Measurements from ENCODE around the gene NAV2. TPM values are rescaled to one million over a fixed set of nuclear protein-coding genes. Genes with fewer than 3 reads are reported as not detected.

The NAV2 gene
- total RNA-seq, 1 experiment from 2014 or later = 2.1 TPM

DNA sequence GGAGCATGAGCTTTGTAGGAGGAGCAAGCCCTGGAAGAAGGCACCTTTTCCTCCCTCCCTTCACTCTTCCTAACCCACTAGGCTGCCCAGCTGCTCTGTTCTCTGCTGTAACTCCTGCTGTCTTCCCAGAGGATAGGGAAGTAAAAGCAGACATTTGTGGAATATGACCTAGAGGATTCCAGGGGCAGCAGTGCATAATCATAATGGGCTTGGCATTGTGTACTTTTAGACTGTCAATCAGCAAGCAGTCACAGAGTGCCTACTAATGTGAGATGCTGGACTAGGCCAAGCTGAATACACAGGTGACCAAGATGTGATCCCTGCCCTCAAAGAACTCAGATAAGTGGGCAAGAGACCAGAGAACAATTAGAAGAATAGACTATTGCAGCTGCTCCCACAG is 133.0 kb downstream of the NAV2 start:
- Histone ChIP-seq H3K9me3 (ENCODE audit: control insufficient read depth in 1 of 2, insufficient read depth in 1 of 2, low read depth in 1 of 2, low read length in 2 of 2) (no peaks in the 10 kb centered on the region), H3K4me1 (ENCODE audit: control insufficient read depth in 1 of 2, insufficient read depth in 2 of 2, low read length in 2 of 2) (no peaks in the 10 kb centered on the region), H3K27me3 (ENCODE audit: insufficient read depth, low read length) (no peaks in the 10 kb centered on the region), H3K4me3 (replicated peaks in 1 of 2; ENCODE audit: low read depth in 1 of 2, low read length in 2 of 2) (no peak overlapping the region), H3K36me3 (ENCODE audit: control insufficient read depth in 1 of 2, insufficient read depth in 2 of 2, low read length in 2 of 2) (no peaks in the 10 kb centered on the region), H3K79me2 (ENCODE audit: insufficient read depth, low read length) (no peaks in the 10 kb centered on the region), H2AFZ (ENCODE audit: low read depth, low read length, poor library complexity, severe bottlenecking) (no peak overlapping the region), H3K27ac (ENCODE audit: low read depth, low read length) (no peak overlapping the region), H3K9me2 (ENCODE audit: insufficient read depth) (no peaks in the 10 kb centered on the region), H3K4me2 (ENCODE audit: low read length) (no peak overlapping the region), H4K20me1 (ENCODE audit: insufficient read depth) (no peaks in the 10 kb centered on the region), H3K9ac (ENCODE audit: low read length) (no peak overlapping the region)
- CTCF ChIA-PET = no interaction called here
- intact Hi-C loops (cut with micrococcal nuclease) = no loop called here
- RAD21 ChIA-PET (ENCODE audit: low non-redundant PET in 1 of 2, low total read pairs in 2 of 2, uncharacterized antibody in 2 of 2, unreplicated experiment in 2 of 2) = no interaction called here
- BruUV-seq (replicated peaks) = no TSS peak
- DNase-seq (ENCODE audit: low read depth, low spot score) (no peak), ATAC-seq (no peak)
- TF ChIP-seq, protein P1, sequence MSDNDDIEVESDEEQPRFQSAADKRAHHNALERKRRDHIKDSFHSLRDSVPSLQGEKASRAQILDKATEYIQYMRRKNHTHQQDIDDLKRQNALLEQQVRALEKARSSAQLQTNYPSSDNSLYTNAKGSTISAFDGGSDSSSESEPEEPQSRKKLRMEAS (IDR thresholded peaks at IDR 0.05) = no peak
- TF ChIP-seq SP1 (IDR thresholded peaks at IDR 0.05; ENCODE audit: low read depth) (no peak), EZH2phosphoT487 (IDR thresholded peaks at IDR 0.05; ENCODE audit: borderline replicate concordance) (no peak), EGR1 (IDR thresholded peaks at IDR 0.05; ENCODE audit: low read depth) (no peak), FOSL1 (IDR thresholded peaks at IDR 0.05; ENCODE audit: low read depth) (no peak), POLR2AphosphoS5 (IDR thresholded peaks at IDR 0.05; ENCODE audit: low read depth, low read length) (no peak), POLR2A (IDR thresholded peaks at IDR 0.05; ENCODE audit: borderline replicate concordance, extremely low read depth, insufficient read depth, insufficient read length) (no peak), YY1 (IDR thresholded peaks at IDR 0.05; ENCODE audit: extremely low read depth, insufficient replicate concordance, low read depth, low read length) (no peak), SIN3A (IDR thresholded peaks at IDR 0.05; ENCODE audit: low read depth) (no peak), ZNF274 (IDR thresholded peaks at IDR 0.05; ENCODE audit: low read depth, low read length) (no peak), SRF (IDR thresholded peaks at IDR 0.05; ENCODE audit: low read depth) (no peak), TCF7L2 (IDR thresholded peaks at IDR 0.05; ENCODE audit: borderline replicate concordance, extremely low read depth, insufficient read depth, insufficient read length) (no peak), ELF1 (IDR thresholded peaks at IDR 0.05; ENCODE audit: borderline replicate concordance, low read depth) (no peak), EZH2 (IDR thresholded peaks at IDR 0.05) (no peak), RAD21 (IDR thresholded peaks at IDR 0.05; ENCODE audit: low read depth) (no peak)
- TF ChIP-seq, protein P2, sequence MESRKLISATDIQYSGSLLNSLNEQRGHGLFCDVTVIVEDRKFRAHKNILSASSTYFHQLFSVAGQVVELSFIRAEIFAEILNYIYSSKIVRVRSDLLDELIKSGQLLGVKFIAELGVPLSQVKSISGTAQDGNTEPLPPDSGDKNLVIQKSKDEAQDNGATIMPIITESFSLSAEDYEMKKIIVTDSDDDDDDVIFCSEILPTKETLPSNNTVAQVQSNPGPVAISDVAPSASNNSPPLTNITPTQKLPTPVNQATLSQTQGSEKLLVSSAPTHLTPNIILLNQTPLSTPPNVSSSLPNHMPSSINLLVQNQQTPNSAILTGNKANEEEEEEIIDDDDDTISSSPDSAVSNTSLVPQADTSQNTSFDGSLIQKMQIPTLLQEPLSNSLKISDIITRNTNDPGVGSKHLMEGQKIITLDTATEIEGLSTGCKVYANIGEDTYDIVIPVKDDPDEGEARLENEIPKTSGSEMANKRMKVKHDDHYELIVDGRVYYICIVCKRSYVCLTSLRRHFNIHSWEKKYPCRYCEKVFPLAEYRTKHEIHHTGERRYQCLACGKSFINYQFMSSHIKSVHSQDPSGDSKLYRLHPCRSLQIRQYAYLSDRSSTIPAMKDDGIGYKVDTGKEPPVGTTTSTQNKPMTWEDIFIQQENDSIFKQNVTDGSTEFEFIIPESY (IDR thresholded peaks at IDR 0.05; ENCODE audit: extremely low read depth, insufficient replicate concordance, low read length) = no peak
- TF ChIP-seq, protein P3, sequence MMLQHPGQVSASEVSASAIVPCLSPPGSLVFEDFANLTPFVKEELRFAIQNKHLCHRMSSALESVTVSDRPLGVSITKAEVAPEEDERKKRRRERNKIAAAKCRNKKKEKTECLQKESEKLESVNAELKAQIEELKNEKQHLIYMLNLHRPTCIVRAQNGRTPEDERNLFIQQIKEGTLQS (IDR thresholded peaks at IDR 0.05) = no peak
- TF ChIP-seq, protein P4, sequence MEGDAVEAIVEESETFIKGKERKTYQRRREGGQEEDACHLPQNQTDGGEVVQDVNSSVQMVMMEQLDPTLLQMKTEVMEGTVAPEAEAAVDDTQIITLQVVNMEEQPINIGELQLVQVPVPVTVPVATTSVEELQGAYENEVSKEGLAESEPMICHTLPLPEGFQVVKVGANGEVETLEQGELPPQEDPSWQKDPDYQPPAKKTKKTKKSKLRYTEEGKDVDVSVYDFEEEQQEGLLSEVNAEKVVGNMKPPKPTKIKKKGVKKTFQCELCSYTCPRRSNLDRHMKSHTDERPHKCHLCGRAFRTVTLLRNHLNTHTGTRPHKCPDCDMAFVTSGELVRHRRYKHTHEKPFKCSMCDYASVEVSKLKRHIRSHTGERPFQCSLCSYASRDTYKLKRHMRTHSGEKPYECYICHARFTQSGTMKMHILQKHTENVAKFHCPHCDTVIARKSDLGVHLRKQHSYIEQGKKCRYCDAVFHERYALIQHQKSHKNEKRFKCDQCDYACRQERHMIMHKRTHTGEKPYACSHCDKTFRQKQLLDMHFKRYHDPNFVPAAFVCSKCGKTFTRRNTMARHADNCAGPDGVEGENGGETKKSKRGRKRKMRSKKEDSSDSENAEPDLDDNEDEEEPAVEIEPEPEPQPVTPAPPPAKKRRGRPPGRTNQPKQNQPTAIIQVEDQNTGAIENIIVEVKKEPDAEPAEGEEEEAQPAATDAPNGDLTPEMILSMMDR (IDR thresholded peaks at IDR 0.05 in 2 of 3, conservative IDR thresholded peaks at IDR 0.05 in 1 of 3; ENCODE audit: borderline replicate concordance in 1 of 3, insufficient read depth in 1 of 3, low read depth in 2 of 3, low read length in 2 of 3) = no peak
- TF ChIP-seq, protein P5, sequence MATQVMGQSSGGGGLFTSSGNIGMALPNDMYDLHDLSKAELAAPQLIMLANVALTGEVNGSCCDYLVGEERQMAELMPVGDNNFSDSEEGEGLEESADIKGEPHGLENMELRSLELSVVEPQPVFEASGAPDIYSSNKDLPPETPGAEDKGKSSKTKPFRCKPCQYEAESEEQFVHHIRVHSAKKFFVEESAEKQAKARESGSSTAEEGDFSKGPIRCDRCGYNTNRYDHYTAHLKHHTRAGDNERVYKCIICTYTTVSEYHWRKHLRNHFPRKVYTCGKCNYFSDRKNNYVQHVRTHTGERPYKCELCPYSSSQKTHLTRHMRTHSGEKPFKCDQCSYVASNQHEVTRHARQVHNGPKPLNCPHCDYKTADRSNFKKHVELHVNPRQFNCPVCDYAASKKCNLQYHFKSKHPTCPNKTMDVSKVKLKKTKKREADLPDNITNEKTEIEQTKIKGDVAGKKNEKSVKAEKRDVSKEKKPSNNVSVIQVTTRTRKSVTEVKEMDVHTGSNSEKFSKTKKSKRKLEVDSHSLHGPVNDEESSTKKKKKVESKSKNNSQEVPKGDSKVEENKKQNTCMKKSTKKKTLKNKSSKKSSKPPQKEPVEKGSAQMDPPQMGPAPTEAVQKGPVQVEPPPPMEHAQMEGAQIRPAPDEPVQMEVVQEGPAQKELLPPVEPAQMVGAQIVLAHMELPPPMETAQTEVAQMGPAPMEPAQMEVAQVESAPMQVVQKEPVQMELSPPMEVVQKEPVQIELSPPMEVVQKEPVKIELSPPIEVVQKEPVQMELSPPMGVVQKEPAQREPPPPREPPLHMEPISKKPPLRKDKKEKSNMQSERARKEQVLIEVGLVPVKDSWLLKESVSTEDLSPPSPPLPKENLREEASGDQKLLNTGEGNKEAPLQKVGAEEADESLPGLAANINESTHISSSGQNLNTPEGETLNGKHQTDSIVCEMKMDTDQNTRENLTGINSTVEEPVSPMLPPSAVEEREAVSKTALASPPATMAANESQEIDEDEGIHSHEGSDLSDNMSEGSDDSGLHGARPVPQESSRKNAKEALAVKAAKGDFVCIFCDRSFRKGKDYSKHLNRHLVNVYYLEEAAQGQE (IDR thresholded peaks at IDR 0.05; ENCODE audit: low read depth) = no peak
- POLR2A ChIA-PET = no interaction called here

Measured in HCT116 (cell line).